Measurements from ENCODE around the gene TRPM2.

TRPM2 gene

DNA sequence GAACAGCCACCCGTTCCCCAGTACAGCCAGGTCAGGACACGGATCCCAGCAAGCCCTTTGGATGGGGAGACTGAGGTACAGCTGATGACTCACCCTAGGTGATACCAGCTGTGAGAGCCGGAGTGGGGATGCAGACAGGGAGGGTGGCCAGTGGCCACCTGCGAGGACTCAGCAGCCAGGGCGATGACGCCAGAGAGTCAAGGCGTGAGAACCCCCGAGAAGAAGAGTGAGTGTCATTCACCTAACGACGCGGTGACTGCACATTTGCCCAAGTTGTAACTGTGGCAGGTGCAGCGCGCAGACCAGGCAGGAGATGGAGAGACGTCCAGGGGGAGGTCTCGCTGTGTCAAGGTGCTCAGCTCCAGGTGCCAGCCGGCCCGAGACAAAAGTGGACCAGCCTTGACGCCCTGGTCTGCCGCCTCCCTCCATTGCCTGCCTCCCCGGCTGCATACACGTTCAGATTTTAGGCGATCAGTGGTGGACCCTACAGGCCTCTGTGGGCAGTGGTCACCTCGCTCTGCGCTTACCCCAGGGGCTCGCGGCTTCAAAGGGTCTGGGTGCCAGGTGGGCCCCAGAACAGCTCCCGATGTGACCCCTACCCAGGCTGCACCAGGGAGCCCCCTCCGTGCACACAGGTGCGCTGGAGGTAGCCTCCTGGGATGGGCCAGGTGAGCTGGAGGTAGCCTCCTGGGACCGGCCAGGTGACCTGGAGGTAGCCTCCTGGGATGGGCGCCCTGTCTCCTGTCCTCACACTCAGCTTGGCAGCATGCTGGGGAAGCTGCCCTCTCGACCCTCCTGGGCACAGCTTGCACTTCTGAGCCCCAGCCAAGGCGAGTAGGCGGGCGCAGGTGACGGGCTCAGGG lies 113.8 kb downstream of the TRPM2 start:
- no peak for DNase-seq

DNA sequence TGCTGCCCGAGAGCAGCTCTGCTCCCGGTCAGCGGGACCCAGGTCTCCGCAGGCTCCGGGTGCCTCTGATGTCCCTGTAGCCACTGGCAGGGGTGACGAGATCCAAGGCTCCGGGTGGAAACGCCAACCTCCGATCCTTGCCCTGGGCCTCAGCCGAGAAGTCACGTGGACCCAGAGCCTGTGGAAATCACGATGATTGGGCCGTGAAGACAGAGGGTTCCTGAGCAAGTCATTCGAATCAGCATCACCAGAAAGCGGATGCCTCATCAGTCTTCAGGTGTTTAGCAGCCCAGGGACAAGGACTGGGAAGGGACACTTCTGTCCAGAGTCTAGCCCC lies 114.4 kb downstream of the TRPM2 start:
- DNase-seq = no peak

- no peak for DNase-seq
Observed at GRCh38 chr21:44471341-44471740, 117.9 kb downstream of the TRPM2 start.

GRCh38 chr21:44471996-44472395 lies 118.6 kb downstream of the TRPM2 start:
- DNase-seq = no peak

GRCh38 chr21:44473915-44474555 lies 120.6 kb downstream of the TRPM2 start:
- no peak for DNase-seq

GRCh38 chr21:44475266-44475845 lies 121.9 kb downstream of the TRPM2 start:
- DNase-seq = no peak

DNA sequence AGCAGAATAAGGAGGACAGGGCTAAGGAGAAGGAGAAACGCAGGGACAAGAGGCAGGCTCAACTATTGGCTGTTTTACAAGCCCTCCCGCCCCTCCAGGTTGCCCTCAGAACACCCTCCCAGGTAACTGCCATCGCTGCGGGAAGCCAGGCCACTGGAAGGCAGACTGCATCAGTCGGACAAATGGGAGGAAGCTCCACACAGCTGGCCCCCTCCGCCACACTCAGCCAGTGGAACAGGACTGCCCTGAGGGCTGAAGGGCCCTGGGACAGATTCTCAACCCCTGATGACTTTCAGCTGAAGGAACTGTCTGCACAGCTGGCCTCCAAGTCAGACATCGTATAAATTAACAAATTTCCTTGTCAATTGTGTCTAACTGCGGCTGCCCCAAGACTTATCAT lies 123.7 kb downstream of the TRPM2 start:
- no peak for DNase-seq

- DNase-seq = no peak
Observed at GRCh38 chr21:44477712-44478111, 124.3 kb downstream of the TRPM2 start.

DNA sequence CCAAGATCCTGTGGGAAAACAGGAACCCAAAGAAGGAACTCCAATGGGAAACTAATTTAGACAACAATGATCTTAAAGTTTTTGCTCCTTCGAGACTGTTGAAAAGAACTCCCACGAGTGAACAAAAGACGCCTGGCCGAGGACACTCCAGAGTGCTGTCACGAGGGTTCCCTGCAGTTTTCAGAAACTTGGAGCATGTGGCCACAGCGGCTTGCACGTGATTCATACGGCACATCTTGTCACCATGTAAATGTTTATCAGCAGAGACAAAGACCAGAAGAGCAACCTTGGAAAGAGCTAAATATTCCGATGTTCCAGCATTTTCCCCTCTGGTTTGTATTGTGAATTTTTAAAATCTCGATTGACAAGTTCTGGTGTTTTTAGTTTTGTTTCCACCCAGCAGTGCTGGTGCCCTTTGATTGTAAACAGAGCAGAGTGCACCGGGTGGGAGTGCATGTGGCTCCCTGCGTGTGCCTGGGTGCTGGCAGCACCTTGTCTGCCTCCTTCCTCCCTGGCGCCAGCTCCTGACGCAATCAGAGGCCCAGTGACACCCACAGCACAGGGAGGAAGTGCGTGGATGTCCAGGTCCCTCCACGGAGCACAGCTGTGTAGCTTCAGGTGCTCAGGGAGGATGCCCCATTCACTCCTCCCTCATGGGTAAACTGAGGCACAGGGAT lies 124.8 kb downstream of the TRPM2 start:
- DNase-seq = no peak

DNA sequence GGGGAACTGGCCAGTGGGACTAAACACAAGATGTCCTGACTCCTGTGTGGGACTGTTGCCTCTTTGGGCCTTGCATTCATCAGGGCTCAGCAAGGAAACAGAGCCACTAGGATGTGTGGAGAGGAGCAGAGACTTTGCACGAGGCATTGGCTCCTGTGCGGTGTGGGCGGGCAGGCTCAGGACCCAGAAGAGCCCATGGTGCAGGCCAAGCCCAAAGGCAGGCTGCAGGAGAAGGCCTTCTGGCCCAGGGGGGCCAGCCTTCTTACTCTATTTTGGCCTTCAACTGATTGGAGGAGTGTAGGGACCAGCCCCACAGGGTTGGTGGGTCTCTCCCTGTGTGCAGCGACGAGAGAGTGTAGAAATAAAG lies 125.4 kb downstream of the TRPM2 start:
- DNase-seq = no peak

- peak in 1 of 2 experiments; percentile 52 for DNase-seq
Observed at GRCh38 chr21:44479556-44480199, 126.3 kb downstream of the TRPM2 start.

GRCh38 chr21:44480200-44481053 lies 127.0 kb downstream of the TRPM2 start:
- DNase-seq = no peak

GRCh38 chr21:44482581-44483287 lies 129.3 kb downstream of the TRPM2 start:
- peak; percentile 13 to 65 for DNase-seq

DNA sequence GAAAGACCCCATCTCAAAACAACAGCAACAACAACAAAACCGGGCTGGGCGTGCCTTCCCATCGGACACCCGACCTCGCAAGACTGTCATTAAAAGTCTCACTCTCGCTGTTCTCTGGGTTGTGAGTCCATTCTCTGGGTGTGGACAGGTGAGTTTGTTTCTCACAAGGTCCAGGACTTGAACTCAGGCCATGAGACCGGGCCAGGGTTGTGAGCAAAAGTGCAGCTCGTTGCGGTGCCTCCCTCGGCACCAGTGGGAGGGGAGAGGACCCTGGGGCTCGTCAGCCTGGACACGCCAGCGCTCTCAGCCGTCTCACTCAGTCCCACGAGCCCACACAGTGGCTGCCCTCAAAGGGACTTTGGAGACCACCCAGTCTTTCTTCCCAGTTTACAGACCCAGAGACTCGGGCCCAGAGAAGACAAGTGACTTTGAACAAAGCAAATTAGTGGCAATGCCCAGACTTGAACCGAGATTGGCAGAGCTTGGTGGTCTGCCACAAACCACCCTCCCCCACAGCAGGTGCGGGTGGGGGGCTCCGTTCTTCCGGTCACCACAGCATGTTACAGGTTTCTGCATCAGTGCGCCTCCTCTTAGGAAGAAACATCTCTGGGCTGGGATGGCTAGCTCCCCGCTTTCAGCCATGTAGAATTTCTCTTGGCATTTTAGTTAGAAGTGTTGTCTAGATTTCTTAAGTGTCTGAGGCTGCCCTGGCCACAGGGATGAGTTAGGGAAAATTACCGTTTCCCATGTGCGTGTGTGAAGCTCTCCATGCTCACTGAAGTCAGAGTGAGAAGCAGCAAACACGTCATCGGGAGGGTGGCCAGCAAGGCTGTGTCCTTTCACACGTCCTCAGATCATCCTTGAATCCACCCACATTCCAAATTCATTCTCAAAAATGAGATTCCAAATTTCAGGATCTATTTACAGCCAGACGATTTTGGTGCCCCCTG lies 130.1 kb downstream of the TRPM2 start:
- DNase-seq = no peak

GRCh38 chr21:44484498-44485253 lies 131.3 kb downstream of the TRPM2 start:
- no peak for DNase-seq

GRCh38 chr21:44485254-44485793 lies 131.9 kb downstream of the TRPM2 start:
- DNase-seq = no peak

DNA sequence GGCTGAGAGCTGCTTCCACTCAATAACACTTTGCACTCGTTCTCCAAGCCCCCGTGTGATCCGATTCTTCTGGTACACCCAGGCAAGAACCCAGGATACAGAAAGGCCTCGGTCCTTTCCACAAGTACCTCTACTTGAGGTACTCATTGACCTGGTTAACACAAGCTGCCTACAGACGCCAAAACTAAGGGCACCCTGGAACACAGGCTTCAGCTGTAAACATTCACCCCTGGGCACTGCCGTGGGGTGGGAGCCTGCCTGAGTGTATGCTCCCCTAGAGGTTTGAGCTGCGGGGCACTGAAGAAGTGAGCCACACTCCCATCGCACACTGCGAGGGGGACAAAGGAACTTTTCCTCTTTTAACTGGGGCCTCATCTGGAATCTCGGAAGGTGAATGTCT lies 132.4 kb downstream of the TRPM2 start:
- no peak for DNase-seq

DNA sequence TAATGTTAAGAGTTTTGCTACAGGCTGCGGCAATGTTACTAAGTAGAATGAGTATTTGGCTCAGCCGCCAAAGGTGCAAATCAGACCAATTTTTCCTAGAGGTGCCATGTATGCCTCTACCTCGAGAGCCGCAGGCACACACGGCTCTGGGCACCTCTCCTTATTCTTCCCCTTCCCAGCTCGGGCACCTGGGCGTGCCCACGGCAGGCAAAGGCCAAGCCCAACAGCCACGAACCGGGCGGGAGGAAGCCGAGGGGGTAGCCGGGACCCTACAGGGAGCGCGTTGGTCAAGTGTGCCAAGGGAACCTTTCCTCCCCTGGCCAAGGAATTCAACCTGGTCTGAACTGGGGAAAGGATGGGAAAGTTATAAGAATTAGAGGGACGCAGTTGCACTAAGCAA lies 132.9 kb downstream of the TRPM2 start:
- no peak for DNase-seq

DNA sequence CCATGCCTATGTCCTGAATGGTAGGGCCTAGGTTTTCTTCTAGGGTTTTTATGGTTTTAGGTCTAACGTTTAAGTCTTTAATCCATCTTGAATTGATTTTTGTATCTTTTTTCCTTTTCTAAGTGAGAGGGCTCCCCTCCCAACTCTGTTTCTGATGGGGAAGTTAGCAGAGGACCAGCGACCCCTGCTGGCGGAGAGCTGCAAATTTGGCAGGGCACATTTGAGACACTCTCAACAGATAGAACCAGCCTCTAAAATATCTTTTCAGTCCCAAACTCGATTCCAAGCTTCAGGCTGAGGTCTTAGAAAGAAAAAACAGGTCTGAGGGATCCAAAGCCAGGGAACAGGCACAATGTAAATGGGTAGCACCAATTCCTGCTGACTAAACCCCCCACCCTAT lies 134.4 kb downstream of the TRPM2 start:
- no peak for DNase-seq

Measured in NCI-H524 (cell line).